K562 (cell line): ENCODE data around the gene MERTK. TPM values are rescaled to one million over a fixed set of nuclear protein-coding genes. Genes with fewer than 3 reads are reported as not detected.

Experiments
- ATAC-seq: fragments of 200-7000 bp; cut with Tn5 transposase; 3 replicates; pipeline ENCODE4 v1.9.1; 2020; ENCODE audit warnings: moderate library complexity
- BruUV-seq: library from RNA; stranded (reverse); fragments of 400-500 nt; replicated peaks from 2 replicates; lab custom pipeline; 2021; lab: Mats Ljungman, UMichigan
- CTCF ChIA-PET: fragments of 300-600 bp; formaldehyde crosslinking; extraction: SDS; loops from one replicate; lab custom pipeline; 2021; ENCODE audit warnings: low intra/inter-chr PET ratio; lab: Yijun Ruan, JAX
- POLR2A ChIA-PET: fragments of 300-600, 350-650 bp; sonication (Branson Sonifier 250); formaldehyde crosslinking; extraction: SDS; loops from one replicate; lab custom pipeline; 2021; ENCODE audit warnings: antibody characterized with exemption, inconsistent platforms; lab: Yijun Ruan, JAX
- DNase-seq, 4 experiments: peaks; one replicate each; pipeline versions ENCODE4 v3.0.0 to v3.0.0-alpha.2; 2011 to 2018; ENCODE audit warnings: low spot score in 3 of 4, mixed read lengths in 3 of 4; ENCODE audit errors: extremely low read depth in 1 of 4
- FAIRE-seq: peaks from 2 replicates; lab custom pipeline; 2011; peaks lifted over from hg19 to GRCh38; lab: Jason Lieb, UNC
- H2AFZ ChIP-seq: 2 replicates; pipeline ENCODE4 v1.6.0; 2011; ENCODE audit warnings: low read depth, low read length, control low read depth, inconsistent platforms
- H3K27ac ChIP-seq: fragments of 200-600 bp; 3 replicates; pipeline ENCODE4 v1.8.0; 2011; ENCODE audit warnings: low read depth, mild to moderate bottlenecking, control low read depth, inconsistent platforms, low read length, moderate library complexity, mixed read lengths; ENCODE audit errors: extremely low read depth
- H3K27me3 ChIP-seq, 2 experiments: fragments of 300-600 bp in 1 of 2; 2 replicates in 1 of 2; 3 replicates in 1 of 2; pipeline versions ENCODE4 v1.6.0 to v1.8.0; 2011; ENCODE audit warnings: inconsistent platforms in 2 of 2, low read length in 2 of 2, mild to moderate bottlenecking in 1 of 2, mixed read lengths in 1 of 2, moderate library complexity in 1 of 2; ENCODE audit not compliant: control insufficient read depth in 2 of 2, insufficient read depth in 2 of 2
- H3K36me3 ChIP-seq: fragments of 300-600 bp; 3 replicates; pipeline ENCODE4 v1.8.0; 2011; ENCODE audit warnings: mild to moderate bottlenecking, low read length, inconsistent platforms; ENCODE audit not compliant: control insufficient read depth, insufficient read depth
- H3K4me1 ChIP-seq, 2 experiments: fragments of 200-600 bp in 1 of 2; replicated peaks in 1 of 2; 2 replicates in 1 of 2; 3 replicates in 1 of 2; pipeline versions ENCODE4 v1.5.1 to v1.8.0; 2011; ENCODE audit warnings: inconsistent platforms in 2 of 2, low read length in 2 of 2, mild to moderate bottlenecking in 1 of 2, mixed read lengths in 1 of 2, moderate library complexity in 1 of 2; ENCODE audit not compliant: control insufficient read depth in 2 of 2, insufficient read depth in 2 of 2
- H3K4me2 ChIP-seq: 2 replicates; pipeline ENCODE4 v1.6.1; 2011; ENCODE audit warnings: low read length, control low read depth, inconsistent platforms, mixed read lengths; ENCODE audit not compliant: insufficient read depth
- H3K4me3 ChIP-seq: fragments of 200-600 bp; sonication (generic), shearing (Covaris generic); 2 replicates; pipeline ENCODE4 v1.5.1; 2016; ENCODE audit warnings: control low read depth, inconsistent platforms
- H3K79me2 ChIP-seq: fragments of 200-600 bp; 3 replicates; pipeline ENCODE4 v1.8.0; 2011; ENCODE audit warnings: low read length, inconsistent platforms; ENCODE audit not compliant: control insufficient read depth, insufficient read depth
- H3K9ac ChIP-seq, 2 experiments: 2 replicates each; pipeline versions ENCODE4 v1.6.0 to v1.6.1; 2011; ENCODE audit warnings: low read depth in 2 of 2, low read length in 2 of 2, control low read depth in 1 of 2, inconsistent platforms in 1 of 2, mild to moderate bottlenecking in 1 of 2, mixed read lengths in 1 of 2; ENCODE audit not compliant: insufficient read depth in 1 of 2
- H3K9me1 ChIP-seq: one replicate; pipeline ENCODE4 v1.6.0; 2011; ENCODE audit warnings: inconsistent platforms, mild to moderate bottlenecking, low read length, moderate library complexity; ENCODE audit not compliant: control insufficient read depth, insufficient read depth
- H3K9me3 ChIP-seq: replicated peaks from 2 replicates; pipeline ENCODE4 v1.5.1; 2011; ENCODE audit warnings: low read depth, low read length, inconsistent platforms; ENCODE audit not compliant: control insufficient read depth, insufficient read depth
- H4K20me1 ChIP-seq: replicated peaks from 2 replicates; pipeline ENCODE4 v1.6.1; 2011; ENCODE audit warnings: low read length, inconsistent platforms, mixed read lengths; ENCODE audit not compliant: control insufficient read depth, insufficient read depth
- BACH1 ChIP-seq: fragments of 200-800 bp; sonication (Bioruptor generic); IDR thresholded peaks from 2 replicates; pipeline ENCODE4 v1.6.1; 2016; ENCODE audit warnings: missing genetic modification characterization, missing compliant biosample characterization
- CBX3 ChIP-seq, 2 experiments: IDR thresholded peaks; 1 replicate in 1 of 2; 2 replicates in 1 of 2; pipeline ENCODE4 v1.6.1; 2012; ENCODE audit warnings: inconsistent platforms in 2 of 2, low read length in 2 of 2, borderline replicate concordance in 1 of 2, control low read depth in 1 of 2
- NCOA6 ChIP-seq: fragments of 450-650 bp; IDR thresholded peaks from 2 replicates; pipeline ENCODE4 v1.6.1; 2017; ENCODE audit warnings: mild to moderate bottlenecking
- SUPT5H ChIP-seq: fragments of 450-650 bp; IDR thresholded peaks from 2 replicates; pipeline ENCODE4 v1.6.1; 2016
- TRIM24 ChIP-seq, 2 experiments: fragments of 450-650 bp; IDR thresholded peaks; 2 replicates each; pipeline ENCODE4 v1.6.1; 2016
- TRIM28 ChIP-seq: fragments of 450-650 bp; IDR thresholded peaks from 2 replicates; pipeline ENCODE4 v1.6.1; 2017
- ZNF280A ChIP-seq: fragments of 450-650 bp; IDR thresholded peaks from 2 replicates; pipeline ENCODE4 v1.6.1; 2018; ENCODE audit warnings: mild to moderate bottlenecking, low read depth; ENCODE audit not compliant: partially characterized antibody
- ZNF280B ChIP-seq: fragments of 250-450 bp; sonication (Bioruptor Pico); IDR thresholded peaks from 2 replicates; pipeline ENCODE4 v1.5.1; 2021; ENCODE audit warnings: mild to moderate bottlenecking
- WGBS: fragments of 100-300 bp; shearing (Covaris generic); methylation state at CpG from one replicate; pipeline ENCODE4 v1.1.6; 2016; ENCODE audit warnings: low coverage, mixed read lengths; ENCODE audit not compliant: insufficient coverage; ENCODE audit errors: missing lambda C conversion rate; 5-methylcytosine and 5-hydroxymethylcytosine counted together
- in situ Hi-C: fragments of 300-500 bp; cut with MboI; formaldehyde crosslinking; loops from 4 replicates; pipeline ENCODE4 v1.15.0; 2018; ENCODE audit warnings: inconsistent platforms, mixed read lengths
- intact Hi-C: fragments of 100-400 bp; cut with micrococcal nuclease; formaldehyde crosslinking; loops from 2 replicates; pipeline ENCODE4 v1.14.2; 2022
- polyA plus RNA-seq, 8 experiments: library from polyadenylated mRNA; depleted of rRNA in 4 of 8; stranded (reverse) in 5 of 8; unstranded in 3 of 8; fragments of >200 nt; fragmentation: Nextera tagmentation in 2 of 8; fragmentation: Illumina TruSeq in 1 of 8; extraction: Ambion mirVana in 2 of 8; extraction: Trizol in 1 of 8; gene quantifications; 2 replicates each; pipeline versions ENCODE4 v1.2.1 to v1.2.3, GENCODE V29; 2011 to 2014; ENCODE audit warnings: inconsistent platforms in 1 of 8, missing spikeins in 1 of 8
- total RNA-seq, 7 experiments: library from RNA; depleted of rRNA in 6 of 7; stranded (reverse); fragments of >200 nt in 6 of 7; fragmentation: Illumina TruSeq in 2 of 7; extraction: Trizol in 2 of 7; gene quantifications; 2 replicates each; pipeline versions ENCODE4 v1.2.1 to v1.2.3, GENCODE V29; 2011 to 2021; ENCODE audit warnings: low replicate concordance in 1 of 7

The MERTK gene
- total and polyA plus RNA-seq, 9 of the 15 experiments (the other 6 are each of a cell fraction or from before 2014, with no cell fraction given): 0.23 to 1.6 (median 0.74) TPM

- no peaks in the 10 kb centered on the region for H3K9me1 ChIP-seq
- WGBS: 0% methylated on average over 1 of the region's 1 CpG
- CTCF ChIA-PET: interaction anchor here (0.6 kb wide), 1 partner anchor 59 kb away, joined by 3 read pairs; no protein-coding TSS in a partner anchor
Observed at GRCh38 chr2:112033600-112033999, 135.2 kb downstream of the MERTK start.

GRCh38 chr2:112034924-112035323 is 136.5 kb downstream of the MERTK start:
- POLR2A ChIA-PET: no interaction called here
- H3K9me1 ChIP-seq: no peaks in the 10 kb centered on the region
- in situ Hi-C loops: loop anchor here (5.0 kb wide), 1 partner anchor 128 kb away; no protein-coding TSS in a partner anchor
- H3K4me1 ChIP-seq: no peaks in the 10 kb centered on the region; a peak in 2 of 5 replicates
- WGBS: 17% methylated on average over 3 of the region's 3 CpGs
- H2AFZ ChIP-seq: no peak overlapping the region
- DNase-seq: no peak
- H3K79me2 ChIP-seq: no peaks in the 10 kb centered on the region
- TF ChIP-seq BACH1 (tag) (no peak), TRIM28 (peak; percentile 81), ZNF280A (peak; percentile 56), TRIM24 (IDR thresholded peaks at IDR 0.05) (peak in 1 of 2 experiments; percentile 48; a peak in 1 of 4 replicates), CBX3 (IDR thresholded peaks at IDR 0.05; ENCODE audit: borderline replicate concordance in 1 of 2, low read length in 2 of 2) (peak in 1 of 2 experiments; percentile 86; a peak in 2 of 3 replicates), SUPT5H (no peak), ZNF280B (CRISPR knock-in tag) (0 out of 2 replicates have a peak, but pooled peaks have one; percentile 29)
- TF ChIP-seq, all 486 proteins: peak for 5
- intact Hi-C loops: no loop called here
- no peak overlapping the region for H3K9ac ChIP-seq
- H4K20me1 ChIP-seq: no peaks in the 10 kb centered on the region
- no peak overlapping the region for H3K27ac ChIP-seq
- no peaks in the 10 kb centered on the region; a peak in 1 of 5 replicates for H3K27me3 ChIP-seq
- BruUV-seq: no TSS peak
- ATAC-seq (no peak), FAIRE-seq (no peak)
- H3K36me3 ChIP-seq: no peaks in the 10 kb centered on the region
- H3K4me2 ChIP-seq: no peak overlapping the region
- no peak overlapping the region for H3K4me3 ChIP-seq
- CTCF ChIA-PET: no interaction called here
- 0 out of 2 replicates have a peak, but pooled peaks cover 4% of the 10 kb centered on the region for H3K9me3 ChIP-seq

More at GRCh38 chr2:112033600-112033999, 135.2 kb downstream of the MERTK start:
- POLR2A ChIA-PET: no interaction called here
- ATAC-seq (no peak), DNase-seq (no peak), FAIRE-seq (no peak)
- H2AFZ ChIP-seq: no peak overlapping the region
- H3K4me2 ChIP-seq: no peak overlapping the region
- no peaks in the 10 kb centered on the region for H3K36me3 ChIP-seq
- no peaks in the 10 kb centered on the region for H4K20me1 ChIP-seq
- TF ChIP-seq NCOA6: no peak
- intact Hi-C loops (no loop called here), in situ Hi-C loops (loop anchor here (5.0 kb wide), 1 partner anchor 126 kb away; no protein-coding TSS in a partner anchor)
- H3K9me3 ChIP-seq: 0 out of 2 replicates have a peak, but pooled peaks cover 4% of the 10 kb centered on the region
- H3K79me2 ChIP-seq: no peaks in the 10 kb centered on the region
- no peak overlapping the region for H3K9ac ChIP-seq
- H3K27me3 ChIP-seq: no peaks in the 10 kb centered on the region; a peak in 1 of 5 replicates
- H3K4me3 ChIP-seq: no peak overlapping the region
- BruUV-seq: no TSS peak
- no peak overlapping the region for H3K27ac ChIP-seq
- no peaks in the 10 kb centered on the region; a peak in 1 of 5 replicates for H3K4me1 ChIP-seq
